Glomerular visceral epithelial cell (primary cell): ENCODE results near the gene ADRA1B.
"Not testable (repeated sequence)": the region's sequence is repeated elsewhere in the genome, so short reads cannot be mapped to it uniquely, and the experiment has no call there.

Experiments
- DNase-seq: peaks from one replicate; pipeline ENCODE4 v3.0.0-alpha.2; 2016; ENCODE audit errors: extremely low spot score

ADRA1B gene

GRCh38 chr5:159965838-159966128, 49.5 kb downstream of the ADRA1B start:
- DNase-seq: not testable (repeated sequence)

GRCh38 chr5:159969966-159970365, 53.7 kb downstream of the ADRA1B start:
- DNase-seq: no peak

DNA sequence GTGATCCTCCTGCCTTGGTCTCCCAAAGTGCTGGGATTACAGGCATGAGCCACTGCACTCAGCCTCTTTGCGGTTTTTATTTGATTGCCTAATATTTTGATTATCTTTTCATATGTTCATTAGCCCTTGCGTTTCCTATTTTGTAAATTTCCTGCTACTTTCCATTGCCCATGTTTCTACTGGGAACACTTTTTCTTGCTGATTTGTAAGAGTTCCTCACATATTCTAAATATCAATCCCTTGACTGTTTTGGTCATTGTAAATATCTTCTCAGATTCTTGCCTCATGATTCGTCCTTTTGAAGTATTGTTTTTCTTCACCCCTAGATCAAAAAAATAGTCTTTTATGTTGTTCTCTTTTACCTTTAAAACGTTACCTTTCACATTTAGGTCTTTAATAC, 54.8 kb downstream of the ADRA1B start:
- DNase-seq: no peak

DNA sequence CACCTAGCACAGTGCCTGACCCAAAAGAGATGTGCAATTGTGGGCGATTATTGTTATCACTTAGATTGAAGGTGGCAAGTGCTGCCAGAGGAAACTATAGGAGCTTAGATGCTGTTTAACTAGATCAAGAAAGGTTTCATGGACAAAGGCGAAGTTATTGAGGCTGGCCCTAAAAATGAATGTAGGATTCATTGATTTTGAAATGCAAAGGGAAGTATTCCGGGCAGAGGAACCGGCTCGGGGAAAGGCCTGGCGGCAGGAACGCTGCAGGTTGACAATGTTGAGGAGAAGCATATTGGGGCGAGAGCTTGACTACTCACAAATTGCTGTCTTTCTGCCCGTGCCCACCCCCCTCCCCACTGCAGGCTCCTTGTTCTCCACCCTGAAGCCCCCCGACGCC, 55.2 kb downstream of the ADRA1B start:
- DNase-seq: no peak

GRCh38 chr5:159971931-159972461, 55.7 kb downstream of the ADRA1B start:
- no peak for DNase-seq

- DNase-seq: no peak
Observed at GRCh38 chr5:159972538-159973362, 56.5 kb downstream of the ADRA1B start.

- DNase-seq: peak; percentile 92
Observed at GRCh38 chr5:159975462-159976019, 59.3 kb downstream of the ADRA1B start.

DNA sequence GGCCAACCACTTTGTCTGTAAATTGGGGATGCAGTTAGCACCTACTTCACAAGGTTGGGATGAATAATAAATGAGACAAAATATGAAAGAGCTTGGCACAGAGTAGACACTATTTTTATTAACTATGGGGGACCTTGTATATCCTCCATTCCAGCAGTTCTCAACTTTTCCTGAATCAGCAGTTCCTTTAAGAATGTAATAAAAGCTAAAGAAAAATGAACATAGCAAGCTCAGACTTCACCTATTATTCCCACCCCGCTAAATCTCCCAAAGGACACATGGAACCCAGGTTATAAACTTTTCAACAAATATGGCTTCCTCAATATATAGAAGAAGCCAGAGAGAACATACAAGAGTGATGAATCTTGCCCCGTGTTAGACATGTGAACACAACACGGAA, 60.6 kb downstream of the ADRA1B start:
- DNase-seq: no peak

- no peak for DNase-seq
Observed at GRCh38 chr5:159978358-159978757, 62.1 kb downstream of the ADRA1B start.

- no peak for DNase-seq
Observed at GRCh38 chr5:159982421-159983173, 66.3 kb downstream of the ADRA1B start.

DNA sequence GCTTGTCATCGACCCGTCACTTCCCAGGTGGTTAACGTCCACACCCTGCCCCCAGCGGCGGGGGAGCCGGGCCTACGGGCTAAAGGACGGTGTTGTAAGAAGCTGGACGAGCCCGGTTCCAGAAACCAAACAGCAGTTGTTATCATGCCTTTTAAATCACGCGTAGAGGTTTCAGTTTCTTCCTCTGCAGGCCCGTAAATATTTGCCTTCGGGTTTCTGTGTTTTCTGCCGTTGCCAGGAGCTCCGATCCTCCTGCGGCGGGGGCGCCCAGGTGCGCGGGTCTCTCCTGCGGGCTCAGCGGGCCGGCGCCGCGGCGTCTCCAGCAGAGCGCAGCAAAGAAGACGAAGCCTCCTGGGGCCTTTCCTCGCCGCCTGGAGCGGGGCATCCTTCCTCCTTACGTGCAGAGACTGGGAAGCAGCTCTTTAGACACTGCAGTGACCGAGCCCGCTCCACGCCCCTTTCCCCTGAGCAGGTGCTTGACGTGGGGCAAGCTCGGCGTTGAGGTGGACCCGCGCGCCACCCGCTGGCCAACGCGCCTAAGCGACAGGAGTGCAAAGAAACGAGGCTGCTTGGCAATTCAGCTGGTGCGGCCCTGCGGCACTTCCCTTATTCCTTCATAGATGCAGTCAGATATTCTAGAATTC, 70.9 kb downstream of the ADRA1B start:
- DNase-seq: peak; percentile 86

GRCh38 chr5:159990506-159990905, 74.2 kb downstream of the ADRA1B start:
- no peak for DNase-seq

GRCh38 chr5:159992566-159992965, 76.3 kb downstream of the ADRA1B start:
- DNase-seq: no peak

DNA sequence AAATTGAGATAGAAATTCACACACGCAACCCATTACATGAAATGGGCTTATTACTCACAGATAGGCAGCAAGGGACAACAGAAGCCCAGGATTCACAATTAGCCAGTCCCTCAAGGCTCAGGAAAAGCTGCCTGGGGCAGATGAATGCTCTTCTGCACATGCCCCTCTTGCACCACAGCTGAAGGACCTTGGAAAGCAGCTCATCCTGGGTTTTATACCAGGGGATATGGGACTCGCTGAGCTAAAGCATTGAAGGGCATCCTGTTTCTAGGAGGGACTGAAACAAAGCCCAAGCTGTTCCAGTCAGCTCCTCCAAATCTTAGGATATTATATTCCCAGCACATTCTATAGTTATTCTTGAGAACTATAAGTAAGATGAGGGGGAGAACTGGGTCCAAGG, 76.9 kb downstream of the ADRA1B start:
- DNase-seq: no peak

DNA sequence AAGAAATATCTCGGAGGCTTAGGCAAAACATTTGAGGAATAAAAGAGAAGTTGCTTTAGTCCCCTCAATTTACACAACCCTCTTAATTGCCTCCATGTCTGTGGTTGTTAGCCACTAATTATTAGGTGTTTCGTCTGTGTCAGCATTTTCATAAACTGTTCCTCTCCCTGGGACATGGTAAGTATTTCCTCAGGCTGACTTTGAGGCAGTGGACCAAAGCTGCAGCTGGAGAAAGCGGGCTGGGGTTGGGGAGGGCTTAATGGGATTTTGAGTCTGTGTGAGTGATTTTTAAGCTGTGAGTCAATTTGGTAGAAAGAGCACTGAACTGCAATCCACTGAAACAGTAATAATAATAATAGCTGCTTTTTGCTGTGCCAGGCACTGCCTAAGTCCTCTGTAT, 79.6 kb downstream of the ADRA1B start:
- no peak for DNase-seq

- no peak for DNase-seq
Observed at GRCh38 chr5:160001457-160001856, 85.2 kb downstream of the ADRA1B start.

DNA sequence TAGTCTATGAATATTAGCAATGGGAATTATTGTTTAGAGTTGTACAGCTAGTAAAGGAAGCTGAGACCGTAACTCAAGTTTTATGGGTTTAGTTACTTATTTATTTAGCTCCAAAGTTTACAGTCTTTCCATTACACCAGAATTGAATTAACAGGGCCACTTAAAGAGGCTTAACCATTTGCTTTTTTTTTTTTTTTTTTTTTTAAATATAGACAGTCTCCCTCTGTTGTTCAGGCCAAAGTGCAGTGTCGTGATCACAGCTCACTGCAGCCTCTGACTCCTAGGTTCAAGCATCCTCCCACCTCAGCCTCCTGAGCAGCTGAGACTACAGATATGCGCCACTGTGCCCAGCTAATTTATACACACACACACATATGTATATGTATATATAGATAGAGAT, 91.2 kb downstream of the ADRA1B start:
- DNase-seq: no peak

GRCh38 chr5:160008529-160008876, 92.2 kb downstream of the ADRA1B start:
- not testable (repeated sequence) for DNase-seq

GRCh38 chr5:160008877-160009590, 92.8 kb downstream of the ADRA1B start, which contains the start of gene TTC1:
Gene TTC1 (plus strand): TSS chr5:160009139. CDS start chr5:160010529, 1,390 bp downstream.
- DNase-seq: peak; percentile 98

DNA sequence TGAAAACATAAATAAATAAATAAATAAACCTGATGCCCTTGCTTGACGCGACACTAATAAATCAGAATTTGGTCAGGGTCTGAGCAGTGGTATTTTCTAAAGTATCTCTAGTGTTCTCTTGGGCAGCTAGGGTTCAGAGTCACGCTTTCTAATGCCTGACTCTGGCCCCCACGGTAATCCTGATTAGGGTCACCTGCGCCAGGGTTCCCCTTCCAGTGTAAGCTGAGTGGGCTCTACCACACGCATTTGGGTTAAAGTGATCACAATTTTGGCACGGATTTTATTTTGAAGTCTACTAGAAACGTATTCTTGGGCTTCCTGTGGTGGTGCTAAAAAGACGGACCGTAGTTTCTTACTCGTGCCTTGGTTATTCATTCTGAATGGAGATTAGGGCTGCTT, 93.3 kb downstream of the ADRA1B start:
- no peak for DNase-seq

DNA sequence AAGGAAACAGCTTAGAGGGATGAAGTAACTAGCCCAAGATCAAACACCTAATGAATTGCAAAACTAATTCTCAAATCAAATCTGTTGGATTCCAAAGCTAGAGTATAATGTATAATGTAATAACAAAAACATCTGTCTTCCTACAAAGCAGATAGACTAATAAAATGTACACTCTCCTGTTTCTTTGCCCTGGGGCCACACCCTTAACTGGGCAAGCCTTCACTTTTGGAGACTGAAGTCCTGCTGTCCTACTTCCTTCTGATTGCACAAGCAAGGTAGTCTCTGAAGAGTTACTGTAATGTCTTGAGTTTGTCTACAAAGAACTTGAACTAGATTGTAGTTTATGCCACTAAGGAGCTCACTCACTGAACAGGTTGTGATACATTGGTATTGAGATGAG, 95.2 kb downstream of the ADRA1B start:
- DNase-seq: no peak

DNA sequence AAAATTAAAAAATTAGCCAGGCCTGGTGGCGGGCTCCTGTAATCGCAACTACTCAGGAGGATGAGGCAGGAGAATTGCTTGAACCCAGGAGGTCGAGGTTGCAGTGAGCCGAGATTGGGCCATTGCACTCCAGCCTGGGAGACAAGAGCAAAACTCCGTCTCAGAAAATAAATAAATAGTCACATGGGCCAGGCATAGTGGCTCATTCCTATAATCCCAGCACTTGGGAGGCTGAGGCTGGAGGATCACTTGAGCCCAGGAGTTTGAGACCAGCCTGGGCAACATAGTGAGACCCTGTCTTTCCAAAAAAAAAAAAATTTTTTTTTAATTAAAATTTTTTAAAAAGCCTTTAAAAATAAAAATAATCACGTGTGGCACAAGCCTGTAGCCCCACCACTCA, 97.9 kb downstream of the ADRA1B start:
- DNase-seq: not testable (repeated sequence)
